HG03139 (cell line): ENCODE results near the gene CST9.

Experiments
- ATAC-seq: cut with Tn5 transposase; IDR thresholded peaks from one replicate; pipeline ENCODE4 v1.9.1; 2021; ENCODE audit not compliant: unreplicated experiment

CST9 gene

GRCh38 chr20:23605867-23606651 is at the start of gene CST9:
Gene CST9, minus strand, starts transcription at chr20:23605917. Its CDS starts 53 bp downstream, at chr20:23605864.
- ATAC-seq = no peak

GRCh38 chr20:23654717-23655116 is 49.0 kb upstream of the CST9 start:
- ATAC-seq = no peak

GRCh38 chr20:23654000-23654399 is 48.3 kb upstream of the CST9 start:
- no peak for ATAC-seq

- ATAC-seq = no peak
Measured at GRCh38 chr20:23653400-23653938, 47.8 kb upstream of the CST9 start.

GRCh38 chr20:23652926-23653325 is 47.2 kb upstream of the CST9 start:
- no peak for ATAC-seq

GRCh38 chr20:23652371-23652770 is 46.7 kb upstream of the CST9 start:
- no peak for ATAC-seq

- no peak for ATAC-seq
Measured at GRCh38 chr20:23651117-23651516, 45.4 kb upstream of the CST9 start.

GRCh38 chr20:23649830-23650417 is 44.2 kb upstream of the CST9 start:
- no peak for ATAC-seq

- no peak for ATAC-seq
Measured at GRCh38 chr20:23649242-23649641, 43.5 kb upstream of the CST9 start.

GRCh38 chr20:23647346-23647745 is 41.6 kb upstream of the CST9 start:
- no peak for ATAC-seq

- no peak for ATAC-seq
Measured at GRCh38 chr20:23646106-23646873, 40.6 kb upstream of the CST9 start.

- ATAC-seq = no peak
Measured at GRCh38 chr20:23645575-23645974, 39.9 kb upstream of the CST9 start.

GRCh38 chr20:23644164-23644563 is 38.4 kb upstream of the CST9 start:
- no peak for ATAC-seq

- ATAC-seq = no peak
Measured at GRCh38 chr20:23643659-23644058, 37.9 kb upstream of the CST9 start.

GRCh38 chr20:23641936-23642751 is 36.4 kb upstream of the CST9 start:
- ATAC-seq = no peak

- ATAC-seq = no peak
Measured at GRCh38 chr20:23640671-23641667, 35.3 kb upstream of the CST9 start.

- no peak for ATAC-seq
Measured at GRCh38 chr20:23640018-23640601, 34.4 kb upstream of the CST9 start.

GRCh38 chr20:23639490-23639958 is 33.8 kb upstream of the CST9 start:
- no peak for ATAC-seq

- no peak for ATAC-seq
Measured at GRCh38 chr20:23638309-23638708, 32.6 kb upstream of the CST9 start.
